Measurements from ENCODE around the gene MATN1. TPM values are rescaled to one million over a fixed set of nuclear protein-coding genes. Genes with fewer than 3 reads are reported as not detected.

MATN1 gene
- polyA plus RNA-seq, 1 donor from 2014 or later: 0.22 TPM

DNA sequence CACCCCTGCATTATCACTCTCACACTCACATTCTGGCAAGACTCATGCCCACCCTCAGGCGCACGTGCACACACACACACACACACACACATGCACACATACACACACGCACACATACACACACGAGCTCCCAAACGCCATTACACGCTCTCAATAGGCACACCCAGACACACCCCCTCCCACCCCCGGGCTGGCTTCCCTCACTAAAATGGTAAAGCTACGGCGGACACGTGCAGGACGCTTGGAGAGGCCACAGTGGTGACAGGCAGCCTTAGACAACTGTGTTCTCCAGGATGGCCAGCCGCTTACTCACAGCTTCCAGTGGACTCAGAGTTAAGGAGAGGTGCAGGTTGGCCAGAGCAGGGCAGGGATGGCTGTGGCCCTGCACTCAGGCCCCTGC is 10.1 kb downstream of the MATN1 start:
- no peak for TF ChIP-seq REST (IDR thresholded peaks at IDR 0.05; ENCODE audit: borderline replicate concordance)
- TF ChIP-seq CTCF (IDR thresholded peaks at IDR 0.05; ENCODE audit: poor library complexity, severe bottlenecking): no peak
- no peak for TF ChIP-seq TAF1 (IDR thresholded peaks at IDR 0.05; ENCODE audit: low read depth)
- no peak for TF ChIP-seq MXI1 (conservative IDR thresholded peaks at IDR 0.05; ENCODE audit: poor library complexity, severe bottlenecking)
- TF ChIP-seq EP300 (conservative IDR thresholded peaks at IDR 0.05; ENCODE audit: poor library complexity, severe bottlenecking): no peak
- TF ChIP-seq POLR2AphosphoS5 (IDR thresholded peaks at IDR 0.05): no peak
- no peak for TF ChIP-seq EZH2 (IDR thresholded peaks at IDR 0.05; ENCODE audit: borderline replicate concordance, insufficient read depth, low read length, poor library complexity, severe bottlenecking)
- TF ChIP-seq RAD21 (conservative IDR thresholded peaks at IDR 0.05): no peak
- TF ChIP-seq SMC3 (conservative IDR thresholded peaks at IDR 0.05; ENCODE audit: poor library complexity): no peak
- Histone ChIP-seq H3K9ac (ENCODE audit: low read length) (no peak overlapping the region), H3K27ac (ENCODE audit: low read length) (no peak overlapping the region), H3K9me3 (ENCODE audit: low read length) (no peaks in the 10 kb centered on the region), H3K9me2 (ENCODE audit: insufficient read depth, low read length) (no peaks in the 10 kb centered on the region), H3K4me2 (ENCODE audit: low read length) (no peak overlapping the region), H4K20me1 (ENCODE audit: insufficient read depth) (no peaks in the 10 kb centered on the region), H3K79me2 (replicated peaks; ENCODE audit: insufficient read depth, low read length) (no peaks in the 10 kb centered on the region), H3K27me3 (ENCODE audit: insufficient read depth, low read depth, low read length) (no peaks in the 10 kb centered on the region), H2AFZ (ENCODE audit: low read depth, low read length) (no peak overlapping the region), H3K4me3 (ENCODE audit: low read length) (no peak overlapping the region), H3F3A (ENCODE audit: insufficient read depth, low read length, poor library complexity, severe bottlenecking) (no peaks in the 10 kb centered on the region), H3K36me3 (ENCODE audit: insufficient read depth, low read length) (no peaks in the 10 kb centered on the region)

DNA sequence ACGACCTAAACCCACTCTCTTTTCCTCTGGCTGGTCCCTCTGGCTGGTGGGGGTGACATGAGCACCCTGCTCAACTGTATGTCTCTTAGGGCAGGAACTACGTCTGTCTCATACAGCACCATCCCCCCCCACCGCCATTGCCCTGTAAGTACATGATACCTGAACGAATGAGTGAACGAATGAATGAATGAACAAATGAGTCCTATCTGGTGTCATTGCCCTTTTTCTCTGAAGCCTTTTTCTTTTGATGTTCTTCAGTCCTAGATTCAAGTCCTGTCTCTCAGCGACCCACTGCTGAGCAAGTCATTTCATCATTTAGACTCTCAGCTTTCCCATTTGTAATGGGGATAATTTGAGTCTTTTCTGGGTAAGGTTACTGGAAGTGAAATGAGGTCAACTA is 10.8 kb downstream of the MATN1 start:
- Histone ChIP-seq H4K20me1 (ENCODE audit: insufficient read depth) (no peaks in the 10 kb centered on the region), H3K79me2 (replicated peaks; ENCODE audit: insufficient read depth, low read length) (no peaks in the 10 kb centered on the region), H3K9me2 (ENCODE audit: insufficient read depth, low read length) (no peaks in the 10 kb centered on the region), H3K4me3 (ENCODE audit: low read length) (no peak overlapping the region), H3K9ac (ENCODE audit: low read length) (no peak overlapping the region), H3K36me3 (ENCODE audit: insufficient read depth, low read length) (no peaks in the 10 kb centered on the region), H2AFZ (ENCODE audit: low read depth, low read length) (no peak overlapping the region), H3F3A (ENCODE audit: insufficient read depth, low read length, poor library complexity, severe bottlenecking) (no peaks in the 10 kb centered on the region), H3K27ac (ENCODE audit: low read length) (no peak overlapping the region), H3K4me2 (ENCODE audit: low read length) (no peak overlapping the region), H3K9me3 (ENCODE audit: low read length) (no peaks in the 10 kb centered on the region), H3K27me3 (ENCODE audit: insufficient read depth, low read depth, low read length) (no peaks in the 10 kb centered on the region)
- TF ChIP-seq EP300 (conservative IDR thresholded peaks at IDR 0.05; ENCODE audit: poor library complexity, severe bottlenecking): no peak
- no peak for TF ChIP-seq MXI1 (conservative IDR thresholded peaks at IDR 0.05; ENCODE audit: poor library complexity, severe bottlenecking)
- no peak for TF ChIP-seq REST (IDR thresholded peaks at IDR 0.05; ENCODE audit: borderline replicate concordance)
- no peak for TF ChIP-seq CTCF (IDR thresholded peaks at IDR 0.05; ENCODE audit: poor library complexity, severe bottlenecking)
- no peak for TF ChIP-seq SMC3 (conservative IDR thresholded peaks at IDR 0.05; ENCODE audit: poor library complexity)
- no peak for TF ChIP-seq POLR2AphosphoS5 (IDR thresholded peaks at IDR 0.05)
- TF ChIP-seq RAD21 (conservative IDR thresholded peaks at IDR 0.05): no peak
- no peak for TF ChIP-seq TAF1 (IDR thresholded peaks at IDR 0.05; ENCODE audit: low read depth)
- no peak for TF ChIP-seq EZH2 (IDR thresholded peaks at IDR 0.05; ENCODE audit: borderline replicate concordance, insufficient read depth, low read length, poor library complexity, severe bottlenecking)

Measured in neural cell (in vitro differentiated cells).